PFSK-1 (cell line): ENCODE data around the gene UBTF.

Experiments
- POLR2AphosphoS5 ChIP-seq: IDR thresholded peaks from 2 replicates; pipeline ENCODE4 v1.6.1; 2012; ENCODE audit warnings: low read depth, mild to moderate bottlenecking, control low read depth, low read length, moderate library complexity
- SIN3A ChIP-seq: IDR thresholded peaks from 2 replicates; pipeline ENCODE4 v1.6.1; 2012; ENCODE audit warnings: mild to moderate bottlenecking, low read length, moderate library complexity, borderline replicate concordance; ENCODE audit not compliant: insufficient read depth
- TAF1 ChIP-seq: IDR thresholded peaks from 2 replicates; pipeline ENCODE4 v1.6.1; 2012; ENCODE audit warnings: low read length, control low read depth, borderline replicate concordance; ENCODE audit not compliant: insufficient read depth
- TF ChIP-seq, protein P1 (sequence below), 2 experiments: IDR thresholded peaks; 2 replicates each; pipeline versions ENCODE4 v1.6.1 to v1.8.0; 2011 to 2012; ENCODE audit warnings: low read depth in 2 of 2, low read length in 2 of 2, control low read depth in 1 of 2, inconsistent platforms in 1 of 2, mild to moderate bottlenecking in 1 of 2, moderate library complexity in 1 of 2; ENCODE audit not compliant: insufficient read depth in 1 of 2

DNA sequence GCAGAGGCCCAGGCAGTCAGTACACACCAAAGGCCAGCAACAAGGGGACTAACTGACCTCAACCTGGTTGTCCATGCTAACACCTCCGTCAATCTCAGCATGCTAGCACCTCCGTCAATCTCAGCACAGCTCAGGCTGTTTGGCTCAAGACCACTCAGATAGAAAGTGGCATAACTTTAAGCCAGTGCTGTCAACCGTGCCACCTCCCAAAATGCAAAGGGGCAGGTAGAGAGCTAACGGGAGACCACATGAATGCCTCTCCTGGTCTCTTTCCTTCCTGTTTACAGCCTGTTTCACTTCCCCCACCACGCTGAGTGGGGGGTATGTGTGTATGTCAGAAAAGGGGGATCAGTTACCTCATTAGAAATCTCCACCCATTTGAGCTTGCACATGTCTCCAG, 3.3 kb downstream of the UBTF start:
- no peak for TF ChIP-seq POLR2AphosphoS5
- no peak for TF ChIP-seq TAF1
- TF ChIP-seq, protein P1, sequence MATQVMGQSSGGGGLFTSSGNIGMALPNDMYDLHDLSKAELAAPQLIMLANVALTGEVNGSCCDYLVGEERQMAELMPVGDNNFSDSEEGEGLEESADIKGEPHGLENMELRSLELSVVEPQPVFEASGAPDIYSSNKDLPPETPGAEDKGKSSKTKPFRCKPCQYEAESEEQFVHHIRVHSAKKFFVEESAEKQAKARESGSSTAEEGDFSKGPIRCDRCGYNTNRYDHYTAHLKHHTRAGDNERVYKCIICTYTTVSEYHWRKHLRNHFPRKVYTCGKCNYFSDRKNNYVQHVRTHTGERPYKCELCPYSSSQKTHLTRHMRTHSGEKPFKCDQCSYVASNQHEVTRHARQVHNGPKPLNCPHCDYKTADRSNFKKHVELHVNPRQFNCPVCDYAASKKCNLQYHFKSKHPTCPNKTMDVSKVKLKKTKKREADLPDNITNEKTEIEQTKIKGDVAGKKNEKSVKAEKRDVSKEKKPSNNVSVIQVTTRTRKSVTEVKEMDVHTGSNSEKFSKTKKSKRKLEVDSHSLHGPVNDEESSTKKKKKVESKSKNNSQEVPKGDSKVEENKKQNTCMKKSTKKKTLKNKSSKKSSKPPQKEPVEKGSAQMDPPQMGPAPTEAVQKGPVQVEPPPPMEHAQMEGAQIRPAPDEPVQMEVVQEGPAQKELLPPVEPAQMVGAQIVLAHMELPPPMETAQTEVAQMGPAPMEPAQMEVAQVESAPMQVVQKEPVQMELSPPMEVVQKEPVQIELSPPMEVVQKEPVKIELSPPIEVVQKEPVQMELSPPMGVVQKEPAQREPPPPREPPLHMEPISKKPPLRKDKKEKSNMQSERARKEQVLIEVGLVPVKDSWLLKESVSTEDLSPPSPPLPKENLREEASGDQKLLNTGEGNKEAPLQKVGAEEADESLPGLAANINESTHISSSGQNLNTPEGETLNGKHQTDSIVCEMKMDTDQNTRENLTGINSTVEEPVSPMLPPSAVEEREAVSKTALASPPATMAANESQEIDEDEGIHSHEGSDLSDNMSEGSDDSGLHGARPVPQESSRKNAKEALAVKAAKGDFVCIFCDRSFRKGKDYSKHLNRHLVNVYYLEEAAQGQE (IDR thresholded peaks at IDR 0.05; ENCODE audit: insufficient read depth in 1 of 2, low read depth in 2 of 2, low read length in 2 of 2) = no peak
- no peak for TF ChIP-seq SIN3A
